Coronary artery (tissue), 2 donors: ENCODE measurements around the gene CDHR2.

ENCODE experiments used
- DNase-seq: peaks from one replicate; pipeline ENCODE4 v3.0.0-alpha.2; 2017; ENCODE audit warnings: low spot score
- H3K27ac ChIP-seq, 2 donors: fragments of 200-600 bp; sonication (generic); one replicate each; pipeline ENCODE4 v1.5.1; 2016 to 2019
- H3K4me3 ChIP-seq: fragments of 200-600 bp; sonication (generic); 2 replicates; pipeline ENCODE4 v1.5.1; 2016; ENCODE audit warnings: mild to moderate bottlenecking, moderate library complexity
- TF ChIP-seq, protein P1 (sequence below): fragments of 200-600 bp; sonication (generic); IDR thresholded peaks from one replicate; pipeline ENCODE4 v1.5.1; 2019; ENCODE audit warnings: antibody characterized with exemption

Gene CDHR2

GRCh38 chr5:176521699-176522263 lies 27.4 kb upstream of the CDHR2 start:
- no peak for DNase-seq
- Histone ChIP-seq H3K27ac (no peak overlapping the region), H3K4me3 (no peak overlapping the region)
- TF ChIP-seq, protein P1, sequence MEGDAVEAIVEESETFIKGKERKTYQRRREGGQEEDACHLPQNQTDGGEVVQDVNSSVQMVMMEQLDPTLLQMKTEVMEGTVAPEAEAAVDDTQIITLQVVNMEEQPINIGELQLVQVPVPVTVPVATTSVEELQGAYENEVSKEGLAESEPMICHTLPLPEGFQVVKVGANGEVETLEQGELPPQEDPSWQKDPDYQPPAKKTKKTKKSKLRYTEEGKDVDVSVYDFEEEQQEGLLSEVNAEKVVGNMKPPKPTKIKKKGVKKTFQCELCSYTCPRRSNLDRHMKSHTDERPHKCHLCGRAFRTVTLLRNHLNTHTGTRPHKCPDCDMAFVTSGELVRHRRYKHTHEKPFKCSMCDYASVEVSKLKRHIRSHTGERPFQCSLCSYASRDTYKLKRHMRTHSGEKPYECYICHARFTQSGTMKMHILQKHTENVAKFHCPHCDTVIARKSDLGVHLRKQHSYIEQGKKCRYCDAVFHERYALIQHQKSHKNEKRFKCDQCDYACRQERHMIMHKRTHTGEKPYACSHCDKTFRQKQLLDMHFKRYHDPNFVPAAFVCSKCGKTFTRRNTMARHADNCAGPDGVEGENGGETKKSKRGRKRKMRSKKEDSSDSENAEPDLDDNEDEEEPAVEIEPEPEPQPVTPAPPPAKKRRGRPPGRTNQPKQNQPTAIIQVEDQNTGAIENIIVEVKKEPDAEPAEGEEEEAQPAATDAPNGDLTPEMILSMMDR: no peak

DNA sequence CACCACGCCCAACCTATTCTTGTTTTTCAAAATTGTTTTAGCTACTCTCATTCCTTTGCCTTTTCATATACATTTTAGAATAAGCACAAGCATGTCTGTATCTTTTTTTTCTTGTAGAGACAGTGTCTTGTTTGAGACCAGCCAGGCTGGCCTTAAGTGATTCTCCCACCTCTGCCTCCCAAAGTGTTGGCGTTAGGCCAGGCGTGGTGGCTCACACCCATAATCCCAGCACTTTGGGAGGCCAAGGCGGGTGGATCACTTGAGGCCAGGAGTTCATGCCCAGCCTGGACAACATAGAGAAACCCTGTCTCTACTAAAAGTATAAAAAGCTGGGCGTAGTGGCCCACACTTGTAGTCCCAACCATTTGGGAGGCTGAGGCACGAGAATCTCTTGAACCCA lies 25.0 kb upstream of the CDHR2 start:
- TF ChIP-seq, protein P1: no peak
- no peak for DNase-seq
- H3K27ac ChIP-seq: no peak overlapping the region
- H3K4me3 ChIP-seq: no peak overlapping the region

- Histone ChIP-seq H3K4me3 (no peak overlapping the region), H3K27ac (no peak overlapping the region)
- DNase-seq: no peak
- TF ChIP-seq, protein P1: no peak
Measured at GRCh38 chr5:176524987-176525386, 24.2 kb upstream of the CDHR2 start.

DNA sequence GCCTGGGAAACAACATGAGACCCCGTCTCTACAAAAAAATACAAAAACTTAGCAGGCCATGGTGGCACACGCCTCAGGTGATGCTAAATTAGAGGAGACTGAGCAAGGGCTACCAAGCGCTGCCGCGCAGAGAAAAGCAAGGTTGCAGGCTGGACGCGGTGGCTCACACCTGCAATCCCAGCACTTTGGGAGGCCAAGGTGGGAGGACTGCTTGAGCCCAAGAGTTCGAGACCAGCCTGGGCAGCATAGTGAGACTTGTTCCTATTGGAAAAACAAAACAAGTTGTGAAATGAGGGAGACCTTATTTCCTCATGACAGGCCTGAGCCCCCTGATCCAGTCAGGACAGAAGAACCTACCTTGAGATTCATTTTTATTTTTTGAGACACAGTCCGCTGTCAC lies 23.5 kb upstream of the CDHR2 start:
- no peak overlapping the region for H3K4me3 ChIP-seq
- TF ChIP-seq, protein P1: no peak
- no peak overlapping the region for H3K27ac ChIP-seq
- DNase-seq: no peak

DNA sequence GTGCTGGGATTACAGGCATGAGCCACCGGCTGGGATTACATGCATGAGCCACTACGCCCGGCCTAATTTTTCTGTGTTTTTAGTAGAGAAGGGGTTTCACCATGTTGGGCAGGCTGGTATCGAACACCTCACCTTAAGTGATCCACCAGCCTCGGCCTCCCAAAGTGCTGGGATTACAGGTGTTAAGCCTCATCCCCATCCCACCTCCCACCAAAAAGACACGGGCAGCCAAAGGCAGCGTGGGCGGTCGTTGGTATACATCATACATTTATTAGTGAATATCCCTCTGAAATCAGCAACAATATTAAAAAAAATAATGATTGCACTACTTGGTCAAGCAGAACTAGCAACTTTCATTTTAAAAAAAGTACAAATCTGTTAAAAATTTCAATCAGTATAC lies 22.7 kb upstream of the CDHR2 start:
- Histone ChIP-seq H3K27ac (no peak overlapping the region), H3K4me3 (no peak overlapping the region)
- TF ChIP-seq, protein P1: no peak
- no peak for DNase-seq

DNA sequence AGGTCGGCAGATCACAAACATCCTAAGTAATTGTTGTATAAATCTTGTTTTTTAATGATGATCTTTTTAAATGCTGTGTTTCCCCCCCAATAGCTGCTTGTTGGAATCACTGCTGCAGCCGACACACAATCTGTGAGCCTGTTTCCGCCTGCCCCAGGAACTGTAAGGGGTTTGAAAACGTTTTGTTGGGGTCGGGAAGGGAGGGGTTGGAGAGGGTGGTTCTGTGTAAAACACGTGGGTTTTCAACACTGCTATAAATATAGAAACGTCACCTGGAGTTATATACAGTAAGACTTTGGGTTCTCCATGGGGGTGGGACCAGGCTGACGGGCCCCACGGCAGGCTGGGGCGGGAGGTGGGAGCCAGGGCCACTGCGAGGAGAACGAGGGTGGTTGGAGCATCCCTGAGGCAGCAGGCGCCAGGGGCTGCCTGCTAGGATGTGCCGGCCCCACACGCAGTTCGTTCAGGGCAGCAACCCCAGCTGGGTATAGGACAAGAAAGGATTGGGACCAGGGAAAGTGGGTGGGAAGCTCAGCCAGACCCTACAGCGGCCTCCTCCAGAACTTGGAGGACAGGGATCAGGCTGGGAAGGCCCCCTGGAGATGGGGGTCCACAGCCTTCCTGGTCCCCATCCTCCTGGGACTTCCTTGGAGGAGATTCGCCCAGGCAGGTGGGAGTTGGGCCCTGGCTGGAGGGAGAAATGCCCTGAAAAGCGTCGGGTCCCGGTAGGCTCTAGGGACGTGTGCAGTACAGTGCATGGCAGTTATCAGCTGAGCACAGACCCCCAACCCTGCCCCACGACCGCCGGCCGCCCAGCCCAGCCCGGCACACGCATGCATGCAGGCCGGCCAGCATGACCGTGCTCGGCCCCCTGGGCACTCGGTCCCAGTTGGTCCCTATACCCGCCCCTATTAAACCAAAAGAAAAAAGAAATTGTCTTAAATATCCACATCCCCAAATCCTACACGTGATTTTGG lies 21.6 kb upstream of the CDHR2 start:
- no peak overlapping the region for H3K4me3 ChIP-seq
- TF ChIP-seq, protein P1: no peak
- no peak overlapping the region for H3K27ac ChIP-seq
- DNase-seq: no peak
